Small intestine (tissue), 7 donors: ENCODE results near the gene VPS13D. TPM values are rescaled to one million over a fixed set of nuclear protein-coding genes. Genes with fewer than 3 reads are reported as not detected.

Source experiments
- DNase-seq, 2 donors: peaks; one replicate each; pipeline versions ENCODE4 v3.0.0 to v3.0.0-alpha.2; 2013
- FAIRE-seq: peaks from 2 replicates; lab custom pipeline; 2012; peaks lifted over from hg19 to GRCh38; lab: Jason Lieb, UNC
- H3K27ac ChIP-seq, 3 donors: one replicate each; pipeline ENCODE4 v1.5.1; 2013; ENCODE audit warnings: low read length in 2 of 3, mild to moderate bottlenecking in 2 of 3, control low read depth in 1 of 3, inconsistent platforms in 1 of 3, low read depth in 1 of 3, moderate library complexity in 1 of 3
- H3K27me3 ChIP-seq, 3 donors: one replicate each; pipeline ENCODE4 v1.6.1; 2013; ENCODE audit warnings: low read length in 3 of 3, inconsistent platforms in 1 of 3; ENCODE audit not compliant: control insufficient read depth in 3 of 3, insufficient read depth in 3 of 3
- H3K36me3 ChIP-seq, 3 donors: one replicate each; pipeline ENCODE4 v1.6.1; 2013; ENCODE audit warnings: low read length in 3 of 3, inconsistent platforms in 1 of 3, low read depth in 1 of 3, mild to moderate bottlenecking in 1 of 3, moderate library complexity in 1 of 3; ENCODE audit not compliant: control insufficient read depth in 3 of 3, insufficient read depth in 2 of 3
- H3K4me1 ChIP-seq, 3 donors: one replicate each; pipeline ENCODE4 v1.6.1; 2013; ENCODE audit warnings: low read length in 2 of 3, inconsistent platforms in 1 of 3, low read depth in 1 of 3, mild to moderate bottlenecking in 1 of 3, moderate library complexity in 1 of 3; ENCODE audit not compliant: control insufficient read depth in 3 of 3, insufficient read depth in 2 of 3
- H3K4me3 ChIP-seq, 3 donors: one replicate each; pipeline ENCODE4 v1.5.1; 2013; ENCODE audit warnings: low read length in 3 of 3, control low read depth in 1 of 3, inconsistent platforms in 1 of 3, low read depth in 1 of 3, mild to moderate bottlenecking in 1 of 3, moderate library complexity in 1 of 3
- H3K9me3 ChIP-seq, 2 donors: one replicate each; pipeline ENCODE4 v1.6.1; 2013; ENCODE audit warnings: low read depth in 1 of 2, low read length in 1 of 2; ENCODE audit not compliant: control insufficient read depth in 2 of 2, insufficient read depth in 1 of 2
- WGBS, 3 donors: extraction: QIAGEN DNeasy Blood & Tissue Kit; methylation state at CpG; one replicate each; pipeline ENCODE4 v1.1.7; 2013; 5-methylcytosine and 5-hydroxymethylcytosine counted together
- polyA plus RNA-seq, 4 donors: library from polyadenylated mRNA; stranded (reverse) in 3 of 4; unstranded in 1 of 4; fragments of 200-250 nt in 3 of 4; fragments of 120-200 nt in 1 of 4; gene quantifications; one replicate each; pipeline versions ENCODE4 v1.2.1 to v1.2.3, GENCODE V29; 2013
- donor health status: healthy with polysubstance abuse.
- donor health status: control.
- donor health status: control.
- donor health status: Bipolar disorder and iron deficiency.
- donor health status: healthy.

VPS13D gene
- polyA plus RNA-seq, 4 donors, result 15.9 to 21.5 (median 17.7) TPM

DNA sequence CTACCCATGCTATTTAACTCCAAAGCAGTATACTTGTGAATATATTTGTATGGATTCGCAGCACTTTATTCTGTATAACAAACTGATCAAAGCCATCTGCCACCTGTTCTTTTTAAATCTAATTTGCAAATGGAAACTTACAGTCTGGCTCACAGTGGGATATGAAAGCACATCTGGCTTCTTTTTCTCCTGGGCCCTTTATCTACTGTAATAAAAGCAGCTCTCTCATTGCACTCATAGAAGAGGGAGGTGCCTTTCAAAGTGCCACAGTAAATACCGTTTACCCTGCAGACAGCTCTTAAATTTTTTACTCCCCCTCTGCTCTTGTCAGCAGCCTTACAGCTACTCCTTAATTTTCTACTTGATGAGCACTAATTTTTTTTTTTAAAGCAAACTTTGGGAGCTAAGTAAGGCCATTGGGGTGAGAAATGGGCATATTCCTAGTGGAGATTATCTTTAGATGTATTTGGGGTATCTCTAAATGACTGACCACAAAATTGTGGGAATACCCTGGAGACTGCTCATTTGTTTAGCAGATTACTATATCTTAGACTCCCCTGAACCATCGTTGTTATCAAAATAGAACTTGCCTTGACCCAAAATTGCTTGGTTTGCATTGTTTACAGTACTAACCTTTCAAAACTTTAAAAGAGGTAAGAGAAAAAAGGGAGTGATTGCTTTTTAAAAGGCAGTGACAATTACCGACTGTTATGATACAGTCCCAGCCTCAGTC is 110.1 kb downstream of the VPS13D start:
- Histone ChIP-seq H3K4me3 (no peak overlapping the region), H3K27me3 (no peaks in the 10 kb centered on the region), H3K9me3 (no peaks in the 10 kb centered on the region), H3K27ac (peak overlapping the region in 1 of 3 donors; percentile 3), H3K36me3 (peaks cover 8 to 21% (median 11%) of the 10 kb centered on the region in 3 donors), H3K4me1 (peaks cover 0 to 15% (median 5%) of the 10 kb centered on the region in 3 donors)
- WGBS, 3 donors, result 40 to 50% (median 47%) methylated on average over 4 of the region's 4 CpGs
- FAIRE-seq, result no peak
- peak; percentile 31 to 38 for DNase-seq

- Histone ChIP-seq H3K4me3 (no peak overlapping the region), H3K36me3 (peaks cover 3 to 18% (median 10%) of the 10 kb centered on the region in 3 donors), H3K27ac (no peak overlapping the region), H3K4me1 (peaks cover 0 to 21% (median 6%) of the 10 kb centered on the region in 3 donors), H3K27me3 (no peaks in the 10 kb centered on the region), H3K9me3 (no peaks in the 10 kb centered on the region)
- no peak for FAIRE-seq
- 68 to 91% (median 91%) methylated on average over 3 of the region's 3 CpGs for WGBS, 3 donors
- DNase-seq, result no peak
Observed at GRCh38 chr1:12340544-12340930, 110.7 kb downstream of the VPS13D start.

- Histone ChIP-seq H3K4me3 (no peak overlapping the region), H3K27ac (no peak overlapping the region), H3K9me3 (no peaks in the 10 kb centered on the region), H3K36me3 (peaks cover 6 to 16% (median 6%) of the 10 kb centered on the region in 3 donors), H3K4me1 (peaks cover 0 to 24% (median 11%) of the 10 kb centered on the region in 3 donors), H3K27me3 (no peaks in the 10 kb centered on the region)
- DNase-seq (no peak), FAIRE-seq (no peak)
- 67 to 81% (median 75%) methylated on average over 6 of the region's 6 CpGs for WGBS, 3 donors
Observed at GRCh38 chr1:12341667-12342066, 111.8 kb downstream of the VPS13D start.

DNA sequence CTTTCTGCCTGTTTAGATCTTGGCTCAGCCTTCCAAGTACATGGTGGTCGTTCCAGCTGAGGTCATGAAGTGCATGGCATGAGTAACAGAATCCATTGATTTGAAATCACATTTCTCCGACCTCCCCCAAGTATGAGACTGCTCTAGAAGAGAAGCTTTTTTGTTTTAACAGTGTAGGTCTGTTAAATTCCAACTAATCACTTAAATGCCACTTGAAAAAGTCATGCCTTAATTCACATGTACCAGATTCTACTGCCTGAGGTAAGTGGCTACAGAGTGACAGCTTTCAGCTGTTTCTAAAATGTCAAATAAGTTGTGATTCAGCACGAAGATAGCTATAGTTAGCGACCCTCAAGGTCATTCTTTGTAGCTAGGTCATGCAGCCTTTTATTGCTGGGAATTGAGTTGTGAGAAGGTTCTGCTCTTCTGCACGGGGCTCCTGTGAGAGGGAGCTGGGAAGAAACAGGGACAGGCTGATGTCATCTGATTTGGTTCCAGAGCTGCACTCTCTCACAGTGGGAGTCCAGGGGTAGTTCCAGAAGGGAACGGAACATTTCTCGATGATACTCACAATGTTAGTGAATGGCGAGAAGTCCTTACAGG is 112.7 kb downstream of the VPS13D start:
- DNase-seq, result no peak
- 72 to 81% (median 77%) methylated on average over 8 of the region's 8 CpGs for WGBS, 3 donors
- peaks cover 6 to 16% (median 6%) of the 10 kb centered on the region in 3 donors for H3K36me3 ChIP-seq
- H3K9me3 ChIP-seq, result no peaks in the 10 kb centered on the region
- peaks cover 0 to 24% (median 11%) of the 10 kb centered on the region in 3 donors for H3K4me1 ChIP-seq
- H3K27ac ChIP-seq, result no peak overlapping the region
- H3K27me3 ChIP-seq, result no peaks in the 10 kb centered on the region
- no peak overlapping the region for H3K4me3 ChIP-seq
- no peak for FAIRE-seq

- 63 to 82% (median 65%) methylated on average over 2 of the region's 2 CpGs for WGBS, 3 donors
- Histone ChIP-seq H3K9me3 (no peaks in the 10 kb centered on the region), H3K27ac (peak overlapping the region in 1 of 3 donors; percentile 72), H3K36me3 (peaks cover 9 to 16% (median 9%) of the 10 kb centered on the region in 3 donors), H3K27me3 (no peaks in the 10 kb centered on the region), H3K4me3 (no peak overlapping the region), H3K4me1 (peaks cover 0 to 23% (median 11%) of the 10 kb centered on the region in 3 donors)
- DNase-seq (no peak), FAIRE-seq (no peak)
Observed at GRCh38 chr1:12343823-12344487, 114.1 kb downstream of the VPS13D start.

GRCh38 chr1:12344596-12345349 is 114.9 kb downstream of the VPS13D start:
- no peak for DNase-seq
- peaks cover 0 to 15% (median 11%) of the 10 kb centered on the region in 3 donors for H3K4me1 ChIP-seq
- no peaks in the 10 kb centered on the region for H3K9me3 ChIP-seq
- FAIRE-seq, result no peak
- H3K4me3 ChIP-seq, result no peak overlapping the region
- no peaks in the 10 kb centered on the region for H3K27me3 ChIP-seq
- WGBS, 3 donors, result 66 to 87% (median 70%) methylated on average over 9 of the region's 9 CpGs
- H3K27ac ChIP-seq, result peak overlapping the region in 2 of 3 donors; percentile 30 to 72
- peaks cover 11 to 20% (median 11%) of the 10 kb centered on the region in 3 donors for H3K36me3 ChIP-seq

DNA sequence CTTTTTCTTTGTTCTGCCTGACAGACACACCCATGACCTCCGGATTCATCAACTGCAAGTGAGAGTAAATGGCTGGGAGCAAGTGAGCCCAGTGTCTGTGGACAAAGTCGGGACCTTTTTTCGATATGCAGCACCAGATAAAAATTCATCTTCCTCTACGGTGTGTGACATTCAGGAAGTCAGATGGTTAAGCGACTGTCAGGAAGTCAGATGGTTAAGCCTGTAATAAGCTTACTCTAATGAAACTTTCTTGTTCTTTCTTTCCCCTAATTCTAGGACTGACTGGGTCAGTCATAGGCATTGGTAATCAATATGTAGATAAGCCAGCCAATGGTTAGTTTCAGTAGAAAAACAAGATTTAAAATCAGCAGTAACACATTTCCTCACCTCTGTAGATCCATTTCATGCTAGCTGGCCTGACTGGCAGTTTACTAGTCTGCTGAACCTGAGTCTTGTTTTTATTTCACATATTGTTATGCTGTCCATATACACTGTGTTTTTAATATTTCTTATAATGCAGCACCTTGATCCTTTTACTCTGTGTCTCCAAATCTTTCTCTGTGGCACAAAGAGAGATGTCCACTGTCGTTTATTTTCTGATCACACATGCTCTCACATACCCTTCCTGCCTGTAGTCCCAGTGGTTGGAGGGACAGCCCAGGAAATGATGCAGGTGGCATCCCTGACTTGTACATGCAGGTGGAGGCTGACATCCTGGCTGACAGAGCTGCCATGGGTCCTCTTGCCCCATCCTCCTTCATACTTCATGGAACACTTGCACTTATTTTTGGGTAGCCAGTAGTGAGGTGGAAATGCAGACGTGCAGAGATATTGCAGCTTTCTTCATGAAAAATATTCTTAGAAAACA is 115.8 kb downstream of the VPS13D start:
- 50 to 73% (median 60%) methylated on average over 7 of the region's 7 CpGs for WGBS, 3 donors
- DNase-seq (peak in 1 of 2 donors; percentile 17), FAIRE-seq (no peak)
- Histone ChIP-seq H3K27me3 (no peaks in the 10 kb centered on the region), H3K4me3 (no peak overlapping the region), H3K4me1 (peaks cover 0 to 11% (median 10%) of the 10 kb centered on the region in 3 donors), H3K36me3 (peaks cover 11 to 18% (median 11%) of the 10 kb centered on the region in 3 donors), H3K27ac (peak overlapping the region in 1 of 3 donors; percentile 72), H3K9me3 (no peaks in the 10 kb centered on the region)
